ENCODE results near the gene PEPD.

DNA sequence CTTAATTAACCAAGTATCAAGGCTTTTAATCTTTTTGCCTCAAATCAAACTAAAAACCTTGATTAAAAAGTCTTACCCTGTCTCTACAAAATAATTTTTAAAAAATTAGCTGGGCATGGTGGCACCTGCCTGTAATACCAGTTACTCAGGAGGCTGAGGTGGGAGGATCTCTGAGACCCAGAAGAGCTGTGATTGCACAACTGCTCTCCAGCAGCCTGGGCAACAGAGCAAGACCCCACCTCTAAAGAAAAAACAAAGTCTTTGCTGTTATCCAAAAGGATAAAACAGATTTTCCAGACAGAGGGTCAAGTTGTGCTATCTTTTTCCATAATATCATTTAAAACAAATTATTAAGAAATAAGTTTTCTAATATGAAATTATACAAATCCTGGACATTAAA, 174.9 kb downstream of the PEPD start:
- TF ChIP-seq CTCF (IDR thresholded peaks at IDR 0.05) (no peak), POLR2A (IDR thresholded peaks at IDR 0.05) (no peak)
